Progenitor cell of endocrine pancreas (in vitro differentiated cells): ENCODE data around the gene RBM26. TPM values are rescaled to one million over a fixed set of nuclear protein-coding genes. Genes with fewer than 3 reads are reported as not detected.
A peak's percentile ranks its signal among the peaks of the same experiment; 100 is the strongest.

ENCODE experiments used
- DNase-seq: peaks from one replicate; pipeline ENCODE4 v3.0.0; 2021; ENCODE audit warnings: low spot score; ENCODE audit not compliant: unreplicated experiment
- H3K27ac Mint-ChIP-seq: 2 replicates; pipeline ENCODE4 v1.8.0; 2021; ENCODE audit warnings: mild to moderate bottlenecking, moderate library complexity, mixed read lengths
- H3K27me3 Mint-ChIP-seq: 2 replicates; pipeline ENCODE4 v1.8.0; 2021; ENCODE audit warnings: mixed read lengths
- H3K36me3 Mint-ChIP-seq: 2 replicates; pipeline ENCODE4 v1.8.0; 2022; ENCODE audit warnings: mixed read lengths; ENCODE audit not compliant: insufficient read depth
- H3K4me1 Mint-ChIP-seq: 2 replicates; pipeline ENCODE4 v1.8.0; 2021; ENCODE audit warnings: low read depth, mixed read lengths
- H3K4me3 Mint-ChIP-seq: 2 replicates; pipeline ENCODE4 v1.8.0; 2021; ENCODE audit warnings: low read depth, mild to moderate bottlenecking, moderate library complexity, mixed read lengths
- H3K9me3 Mint-ChIP-seq: 2 replicates; pipeline ENCODE4 v1.8.0; 2021; ENCODE audit warnings: low read depth, mixed read lengths
- total RNA-seq: library from RNA; stranded (reverse); gene quantifications from 2 replicates; pipeline ENCODE4 v1.2.1, GENCODE V29; 2021
- TF ChIP-seq, protein P1 (sequence below): fragments of 200-600 bp; sonication (generic); IDR thresholded peaks from one replicate; pipeline ENCODE4 v1.5.0; 2021; ENCODE audit warnings: antibody characterized with exemption, mild to moderate bottlenecking; ENCODE audit not compliant: unreplicated experiment

RBM26 gene
- total RNA-seq, 1 donor from 2014 or later, result 81.2 TPM

DNA sequence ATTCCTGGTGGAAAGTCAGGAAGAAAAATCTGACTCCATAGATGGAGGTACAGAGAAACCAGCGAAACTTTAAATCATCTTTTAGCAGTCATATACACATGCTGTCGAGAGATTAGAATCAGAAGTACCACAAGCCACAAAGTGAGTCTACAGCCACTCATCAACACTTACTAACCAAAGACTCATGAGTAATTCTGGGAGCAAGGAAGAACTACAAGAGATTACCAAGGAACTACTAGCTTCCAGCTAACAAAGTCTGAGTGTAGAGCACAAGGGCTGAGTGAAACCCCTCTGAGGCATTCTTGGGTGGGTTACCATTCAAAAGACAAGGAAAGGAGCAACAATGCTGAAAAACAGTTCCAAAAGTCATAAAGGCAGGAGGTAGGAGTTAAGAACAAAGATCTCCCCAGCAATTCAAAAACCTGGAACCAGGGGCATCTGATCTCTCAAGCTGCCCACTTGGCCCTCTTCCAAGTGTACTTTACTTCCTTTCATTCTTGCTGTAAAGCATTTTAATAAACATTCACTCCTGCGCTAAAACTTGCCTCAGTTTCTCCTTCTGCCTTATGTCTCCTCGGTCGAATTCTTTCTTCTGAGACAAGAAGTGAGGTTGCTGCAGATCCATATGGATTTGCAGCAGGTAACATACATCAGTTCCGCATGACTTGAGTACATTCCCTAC is 13.0 kb downstream of the RBM26 start:
- Mint-ChIP-seq H3K27ac (peak overlapping the region; percentile 76), H3K4me1 (peaks cover 25% of the 10 kb centered on the region), H3K4me3 (no peak overlapping the region), H3K36me3 (peaks cover 28% of the 10 kb centered on the region), H3K9me3 (peaks cover 13% of the 10 kb centered on the region), H3K27me3 (no peaks in the 10 kb centered on the region)
- TF ChIP-seq, protein P1, sequence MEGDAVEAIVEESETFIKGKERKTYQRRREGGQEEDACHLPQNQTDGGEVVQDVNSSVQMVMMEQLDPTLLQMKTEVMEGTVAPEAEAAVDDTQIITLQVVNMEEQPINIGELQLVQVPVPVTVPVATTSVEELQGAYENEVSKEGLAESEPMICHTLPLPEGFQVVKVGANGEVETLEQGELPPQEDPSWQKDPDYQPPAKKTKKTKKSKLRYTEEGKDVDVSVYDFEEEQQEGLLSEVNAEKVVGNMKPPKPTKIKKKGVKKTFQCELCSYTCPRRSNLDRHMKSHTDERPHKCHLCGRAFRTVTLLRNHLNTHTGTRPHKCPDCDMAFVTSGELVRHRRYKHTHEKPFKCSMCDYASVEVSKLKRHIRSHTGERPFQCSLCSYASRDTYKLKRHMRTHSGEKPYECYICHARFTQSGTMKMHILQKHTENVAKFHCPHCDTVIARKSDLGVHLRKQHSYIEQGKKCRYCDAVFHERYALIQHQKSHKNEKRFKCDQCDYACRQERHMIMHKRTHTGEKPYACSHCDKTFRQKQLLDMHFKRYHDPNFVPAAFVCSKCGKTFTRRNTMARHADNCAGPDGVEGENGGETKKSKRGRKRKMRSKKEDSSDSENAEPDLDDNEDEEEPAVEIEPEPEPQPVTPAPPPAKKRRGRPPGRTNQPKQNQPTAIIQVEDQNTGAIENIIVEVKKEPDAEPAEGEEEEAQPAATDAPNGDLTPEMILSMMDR, result no peak
- DNase-seq, result no peak

DNA sequence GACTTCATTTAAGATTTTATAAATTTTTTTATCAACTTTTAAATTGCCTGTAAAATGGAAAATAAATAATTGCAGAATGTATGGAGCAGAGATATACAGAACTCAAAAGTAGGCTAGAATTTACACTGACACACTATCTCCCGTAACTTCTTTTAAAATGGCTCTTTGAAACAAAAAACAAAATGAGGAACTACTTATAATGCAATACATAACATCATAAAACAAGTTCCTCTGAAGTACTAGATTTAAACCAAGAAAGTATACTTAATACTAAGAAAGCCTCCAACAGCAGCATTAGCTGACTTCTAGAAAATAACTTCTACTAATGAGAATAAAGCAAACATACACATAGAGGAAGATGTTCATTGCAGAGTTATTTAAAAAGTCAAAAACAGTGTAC is 17.0 kb downstream of the RBM26 start:
- no peak overlapping the region for H3K4me3 Mint-ChIP-seq
- H3K27me3 Mint-ChIP-seq, result no peaks in the 10 kb centered on the region
- peaks cover 6% of the 10 kb centered on the region for H3K36me3 Mint-ChIP-seq
- DNase-seq, result no peak
- peaks cover 3% of the 10 kb centered on the region for H3K9me3 Mint-ChIP-seq
- H3K4me1 Mint-ChIP-seq, result peaks cover 27% of the 10 kb centered on the region
- TF ChIP-seq, protein P1, result no peak
- no peak overlapping the region for H3K27ac Mint-ChIP-seq

- Mint-ChIP-seq H3K4me3 (no peak overlapping the region), H3K36me3 (peaks cover 10% of the 10 kb centered on the region), H3K27ac (peak overlapping the region; percentile 7), H3K4me1 (peaks cover 19% of the 10 kb centered on the region), H3K9me3 (peaks cover 7% of the 10 kb centered on the region), H3K27me3 (no peaks in the 10 kb centered on the region)
- TF ChIP-seq, protein P1, result no peak
- DNase-seq, result no peak
These were observed 18.2 kb downstream of the RBM26 start for GRCh38 chr13:79387853-79388252.

DNA sequence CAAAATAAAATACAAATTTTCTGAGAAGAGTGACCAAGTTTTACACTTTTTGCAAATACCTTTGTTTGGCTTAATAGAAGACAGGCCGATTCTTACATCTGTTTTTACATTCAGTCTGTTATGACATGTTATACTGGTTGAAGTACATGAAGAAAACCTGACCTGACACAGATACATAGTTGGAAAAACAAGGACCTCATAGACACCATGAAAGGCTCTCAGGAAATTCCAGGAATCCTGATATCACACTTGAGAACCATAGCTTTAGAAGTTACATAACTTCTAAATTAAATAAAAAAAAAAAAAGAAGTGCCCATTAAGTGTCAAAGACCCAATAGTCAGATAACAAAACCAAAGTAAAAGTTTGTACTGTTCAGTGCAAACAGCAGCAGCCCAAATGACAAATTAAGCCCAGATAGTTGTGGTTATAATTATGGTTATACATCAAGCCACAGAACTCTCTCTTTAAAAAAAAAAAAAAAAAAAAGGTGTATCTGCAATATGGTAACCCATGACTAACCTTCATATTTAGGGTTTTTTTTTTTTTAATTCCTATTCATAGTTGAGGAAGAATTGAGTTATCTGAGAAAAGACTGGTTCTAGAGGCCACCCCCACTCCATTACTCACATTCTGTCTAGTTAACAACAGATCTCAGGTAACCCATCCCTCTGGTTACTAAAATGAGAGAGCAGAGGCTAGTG is 19.8 kb downstream of the RBM26 start:
- peaks cover 10% of the 10 kb centered on the region for H3K36me3 Mint-ChIP-seq
- no peaks in the 10 kb centered on the region for H3K27me3 Mint-ChIP-seq
- H3K27ac Mint-ChIP-seq, result no peak overlapping the region
- peaks cover 25% of the 10 kb centered on the region for H3K4me1 Mint-ChIP-seq
- TF ChIP-seq, protein P1, result no peak
- no peak overlapping the region for H3K4me3 Mint-ChIP-seq
- no peak for DNase-seq
- peaks cover 7% of the 10 kb centered on the region for H3K9me3 Mint-ChIP-seq

DNA sequence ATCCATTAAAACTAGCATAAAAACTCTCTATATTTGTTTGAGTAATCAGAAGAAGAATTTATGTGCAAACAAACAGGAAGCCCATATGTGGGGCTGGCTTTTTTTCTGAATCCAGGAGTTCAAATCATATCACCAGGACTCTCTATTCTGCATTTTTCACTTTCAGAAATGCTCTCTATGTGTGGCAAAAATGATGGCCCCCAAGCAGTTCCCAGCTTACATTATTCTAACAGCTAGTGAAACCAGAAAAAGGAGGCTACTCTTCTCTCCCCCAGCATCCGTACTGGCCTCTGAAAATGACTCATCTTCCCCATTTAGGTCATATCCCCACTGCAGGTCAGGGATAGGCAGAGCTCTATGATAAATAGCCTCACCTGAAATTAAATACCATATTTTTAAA is 20.4 kb downstream of the RBM26 start:
- H3K4me1 Mint-ChIP-seq, result peaks cover 28% of the 10 kb centered on the region

More for the DNA sequence above, 20.4 kb downstream of the RBM26 start:
- H3K36me3 Mint-ChIP-seq, result peaks cover 10% of the 10 kb centered on the region
- no peaks in the 10 kb centered on the region for H3K27me3 Mint-ChIP-seq
- H3K4me3 Mint-ChIP-seq, result no peak overlapping the region
- TF ChIP-seq, protein P1, result no peak
- no peak overlapping the region for H3K27ac Mint-ChIP-seq
- DNase-seq, result no peak
- peaks cover 7% of the 10 kb centered on the region for H3K9me3 Mint-ChIP-seq
